Activated naive CD4-positive, alpha-beta T cell treated with Interleukin-2 at 50 U/mL for 16 hours (primary cell): ENCODE results near the gene MORN3.
"Not testable (repeated sequence)": the region's sequence is repeated elsewhere in the genome, so short reads cannot be mapped to it uniquely, and the experiment has no call there.

Source experiments
- DNase-seq: peaks from one replicate; pipeline ENCODE4 v3.0.0-alpha.2; 2020

The MORN3 gene

DNA sequence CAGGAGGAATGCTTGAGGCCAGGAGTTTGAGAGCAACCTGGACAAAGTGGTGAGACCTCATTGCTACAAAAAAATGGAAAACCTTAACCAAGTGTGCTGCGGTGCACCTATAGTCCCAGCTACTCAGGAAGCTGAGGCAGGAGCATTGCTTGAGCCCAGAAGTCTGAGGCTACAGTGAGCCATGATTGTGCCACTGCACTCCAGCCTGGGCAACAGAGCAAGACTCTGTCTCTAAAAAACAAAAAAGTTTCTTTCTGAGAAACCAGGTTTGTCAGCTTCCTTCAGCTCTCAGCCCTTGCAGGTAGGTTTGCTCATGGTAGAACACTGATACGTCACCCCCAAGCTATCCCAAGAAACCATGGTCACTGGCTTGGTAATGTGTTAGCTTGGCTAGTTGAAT, 20.0 kb upstream of the MORN3 start:
- DNase-seq = no peak

DNA sequence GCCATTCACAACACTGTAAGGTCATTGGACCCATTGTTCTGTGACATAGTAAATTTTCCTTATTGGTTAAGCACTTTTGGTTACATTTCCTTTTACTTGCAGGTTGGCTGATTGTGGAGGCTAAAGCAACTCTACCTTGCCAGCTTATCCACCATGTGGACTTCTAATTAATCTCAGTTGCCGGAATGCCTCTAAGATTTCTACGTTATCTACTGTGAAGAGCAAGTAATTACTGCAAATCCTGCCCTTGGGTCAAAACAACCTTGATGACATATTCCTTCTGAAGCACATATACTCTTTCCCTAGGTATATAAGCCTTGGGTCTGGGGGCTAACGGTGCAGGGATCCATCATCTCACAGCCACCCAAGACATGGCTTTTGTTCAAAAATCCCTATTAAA, 19.5 kb upstream of the MORN3 start:
- no peak for DNase-seq

DNA sequence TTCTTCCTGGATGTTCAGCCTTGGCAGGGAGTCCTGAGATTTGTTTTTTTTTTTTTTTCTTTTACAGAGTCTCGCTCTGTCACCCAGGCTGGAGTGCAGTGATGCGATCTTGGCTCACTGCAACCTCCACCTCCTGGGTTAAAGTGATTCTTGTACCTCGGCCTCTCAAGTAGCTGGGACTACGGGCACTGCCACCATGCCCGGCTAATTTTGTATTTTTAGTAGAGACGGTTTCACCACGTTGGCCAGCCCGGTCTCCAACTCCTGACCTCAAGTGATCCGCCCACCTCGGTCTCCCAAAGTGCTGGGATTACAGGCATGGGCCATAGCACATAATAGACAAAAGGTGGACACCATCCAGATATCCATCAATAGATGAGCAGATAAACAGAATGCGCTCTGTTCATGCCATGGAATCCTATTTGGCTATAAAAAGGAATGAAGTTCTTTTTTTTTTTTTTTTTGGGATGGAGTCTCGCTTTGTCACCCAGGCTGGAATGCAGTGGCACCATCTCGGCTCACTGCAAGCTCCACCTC, 10.3 kb upstream of the MORN3 start:
- DNase-seq = not testable (repeated sequence)

DNA sequence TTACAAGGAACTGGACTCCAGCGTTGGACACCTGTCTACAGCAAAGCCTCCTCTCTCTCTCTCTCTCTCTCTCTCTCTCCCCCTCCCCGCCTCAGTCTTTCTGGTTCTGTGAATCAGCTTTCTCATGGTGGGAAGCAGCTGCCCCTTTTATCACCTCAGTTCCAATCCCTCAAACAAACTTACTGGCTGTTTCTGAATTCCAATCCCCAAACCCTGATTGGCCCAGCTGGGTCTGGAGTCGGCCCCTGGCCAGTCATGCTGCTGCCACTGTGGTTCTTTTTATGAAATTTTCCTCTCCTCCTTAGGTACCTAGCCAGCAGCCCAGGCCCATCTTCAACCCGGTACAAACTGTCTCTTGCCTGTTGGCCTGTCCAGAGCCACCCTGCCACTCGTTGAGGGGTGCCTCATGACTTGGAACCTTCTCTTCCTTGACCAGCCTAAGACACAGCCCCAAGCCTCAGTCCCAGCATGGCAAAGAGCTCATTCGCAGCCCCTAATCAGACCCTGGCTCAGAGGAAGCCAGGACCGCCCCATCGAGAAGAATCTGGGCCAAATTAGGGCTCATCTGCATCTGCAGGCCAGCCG, 9.4 kb upstream of the MORN3 start:
- DNase-seq = no peak

DNA sequence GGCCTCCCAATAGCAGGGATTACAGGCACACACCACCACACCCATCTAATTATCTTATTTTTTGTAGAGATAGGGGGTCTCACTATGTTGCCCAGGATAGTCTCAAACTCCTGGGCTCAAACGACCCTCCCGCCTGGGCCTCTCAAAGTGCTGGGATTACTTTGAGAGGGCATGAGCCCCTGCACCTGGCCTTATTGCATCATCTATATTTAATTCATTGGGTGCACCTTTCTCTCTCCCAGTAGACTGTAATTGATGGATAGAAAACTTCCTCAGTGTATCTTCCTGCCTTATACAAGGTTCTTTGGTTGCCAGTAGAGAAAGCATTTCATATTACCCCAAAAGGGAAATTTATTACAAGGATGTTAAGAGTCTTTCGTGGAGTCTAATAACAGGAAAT, 8.9 kb upstream of the MORN3 start:
- DNase-seq = no peak

DNA sequence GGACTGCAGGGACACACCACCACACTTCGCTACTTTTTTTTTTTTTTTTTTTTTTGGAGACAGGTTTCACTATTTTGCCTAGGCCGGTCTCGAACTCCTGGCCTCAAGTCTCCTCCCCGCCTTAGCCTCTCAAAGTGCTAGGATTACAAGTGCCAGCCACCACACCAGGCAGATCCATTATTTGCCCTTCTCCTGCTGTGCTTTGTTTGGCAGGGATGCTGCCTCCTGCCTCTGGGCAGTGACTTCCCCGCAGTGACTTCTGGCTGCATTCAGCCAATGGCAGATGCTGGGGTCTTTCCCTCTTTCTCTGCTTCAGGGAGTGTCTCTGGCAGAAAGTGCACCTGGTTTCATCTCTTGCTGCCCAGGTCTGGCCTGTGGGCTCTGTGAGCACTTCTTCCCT, 6.7 kb upstream of the MORN3 start:
- no peak for DNase-seq

DNA sequence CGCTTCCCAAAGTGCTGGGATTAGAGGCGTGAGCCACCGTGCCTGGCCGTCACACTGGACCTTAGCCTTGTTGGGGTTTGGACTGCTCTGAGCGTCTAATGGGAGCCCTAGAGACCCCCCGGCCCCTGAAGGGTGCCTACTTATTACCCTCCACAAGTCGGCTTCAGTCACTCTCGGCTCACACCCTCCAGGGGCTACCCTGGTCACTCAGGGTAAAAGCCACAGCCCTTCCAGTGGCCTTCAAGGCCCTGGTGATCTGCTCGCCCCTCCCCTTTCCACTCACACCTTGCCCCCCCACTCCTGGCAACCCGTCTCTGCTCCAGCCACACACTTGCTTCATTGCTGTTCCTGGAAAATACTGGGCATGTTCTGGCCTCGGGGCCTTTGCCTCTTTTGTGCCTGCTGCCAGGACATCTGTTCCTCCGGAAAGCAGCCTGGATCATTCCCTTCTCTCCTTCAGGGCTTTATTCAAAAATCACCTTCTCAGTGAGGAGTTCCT, 3.6 kb upstream of the MORN3 start:
- DNase-seq = no peak

DNA sequence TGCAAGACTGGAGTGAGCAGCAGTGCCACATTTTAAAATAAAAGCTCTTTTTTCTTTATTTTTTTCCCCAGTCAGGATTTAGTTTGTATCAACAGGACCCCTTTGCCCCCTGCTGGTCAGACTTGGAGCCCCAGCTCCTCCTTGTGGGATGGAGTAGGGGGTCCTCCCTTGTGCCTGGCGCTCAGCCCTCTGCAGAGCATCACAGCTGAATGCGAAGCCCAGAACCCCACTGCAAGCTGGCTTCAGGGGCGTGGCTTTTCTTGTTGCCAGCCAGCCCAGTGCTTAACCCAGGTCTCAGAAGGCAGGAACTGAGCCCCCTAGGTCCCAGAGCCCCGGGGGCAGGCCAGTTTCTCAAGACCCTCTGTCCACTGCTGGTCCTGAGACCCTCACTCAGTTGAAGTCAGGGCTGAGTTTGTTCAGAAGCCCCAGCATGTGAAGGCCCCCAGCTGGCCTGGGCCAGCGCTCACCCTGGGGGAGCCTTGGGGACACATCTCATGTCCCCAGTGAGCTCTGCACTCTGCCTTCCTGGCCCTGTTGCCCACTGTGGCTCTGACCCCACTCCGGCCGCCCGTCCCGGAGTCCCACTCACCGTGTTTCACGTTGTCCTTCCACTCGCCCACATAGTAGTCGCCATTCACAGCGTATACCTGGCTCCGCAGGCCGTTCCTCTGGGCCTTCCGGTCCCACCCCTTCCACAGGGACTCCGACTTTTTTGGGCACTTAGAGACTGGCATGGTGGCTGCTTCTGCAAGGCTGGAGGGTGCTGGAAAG, 519 bp downstream of the MORN3 start:
- DNase-seq = peak; percentile 62

DNA sequence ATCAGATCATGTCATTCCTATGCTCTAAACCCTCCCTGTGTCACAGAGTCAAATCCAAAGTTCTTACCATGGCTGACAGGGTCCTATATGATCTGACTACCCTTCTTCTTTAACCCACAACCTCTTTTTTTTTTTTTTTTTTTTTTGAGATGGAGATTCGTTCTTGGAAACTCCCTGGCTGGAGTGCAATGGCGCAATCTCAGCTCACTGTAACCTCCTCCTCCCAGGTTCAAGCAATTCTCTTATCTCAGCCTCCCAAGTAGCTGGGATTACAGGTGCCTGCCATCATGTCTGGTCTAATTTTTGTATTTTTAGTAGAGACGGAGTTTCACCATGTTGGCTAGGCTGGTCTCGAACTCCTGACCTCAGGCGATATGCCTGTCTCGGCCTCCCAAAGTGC, 2.6 kb downstream of the MORN3 start:
- DNase-seq = not testable (repeated sequence)

DNA sequence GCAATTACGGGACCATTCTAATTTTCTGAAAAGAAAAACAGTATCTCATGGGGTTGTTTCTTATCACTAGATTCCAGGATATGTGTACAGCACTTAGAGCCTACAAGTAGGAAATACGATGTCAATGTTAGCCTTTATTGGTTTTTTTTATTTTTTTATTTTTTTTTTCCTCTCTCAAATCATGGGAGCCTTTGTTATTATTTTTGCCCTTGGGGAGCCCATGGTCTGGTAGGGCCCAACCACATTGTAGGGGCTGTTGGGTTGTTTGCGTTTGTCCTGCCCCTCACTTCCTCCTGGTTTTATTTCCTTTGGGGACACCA, 5.9 kb downstream of the MORN3 start:
- no peak for DNase-seq

DNA sequence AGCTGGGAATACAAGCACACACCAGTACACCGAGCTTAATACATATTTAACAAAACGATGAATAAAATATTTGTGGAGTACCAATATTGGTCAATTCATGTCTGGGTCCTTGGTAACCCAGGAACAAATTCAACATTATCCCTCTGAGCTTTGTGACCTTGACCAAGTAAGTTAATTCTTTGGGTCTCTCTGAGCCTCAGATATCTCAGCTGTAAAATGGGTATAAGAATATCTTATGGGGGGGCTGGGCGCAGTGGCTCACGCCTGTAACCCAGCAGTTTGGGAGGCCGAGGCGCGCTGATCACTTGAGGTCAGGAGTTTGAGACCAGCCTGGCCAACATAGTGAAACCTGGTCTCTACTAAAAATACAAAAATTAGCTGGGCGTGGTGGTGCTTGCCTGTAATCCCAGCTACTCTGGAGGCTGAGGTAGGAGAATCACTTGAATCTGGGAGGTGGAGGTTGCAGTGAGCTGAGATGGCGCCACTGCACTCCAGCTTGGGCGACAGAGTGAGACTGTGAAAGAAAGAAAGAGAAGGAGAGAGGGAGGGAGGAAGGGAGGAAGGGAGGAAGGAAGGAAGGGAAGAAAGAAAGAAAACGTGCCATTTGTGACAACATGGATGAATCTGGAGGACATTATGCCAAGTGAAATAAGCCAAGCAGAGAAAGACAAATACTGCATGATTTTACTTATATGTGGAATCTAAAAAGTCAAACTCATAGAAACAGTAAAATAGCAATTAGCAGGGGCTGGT, 7.9 kb downstream of the MORN3 start:
- DNase-seq = not testable (repeated sequence)

DNA sequence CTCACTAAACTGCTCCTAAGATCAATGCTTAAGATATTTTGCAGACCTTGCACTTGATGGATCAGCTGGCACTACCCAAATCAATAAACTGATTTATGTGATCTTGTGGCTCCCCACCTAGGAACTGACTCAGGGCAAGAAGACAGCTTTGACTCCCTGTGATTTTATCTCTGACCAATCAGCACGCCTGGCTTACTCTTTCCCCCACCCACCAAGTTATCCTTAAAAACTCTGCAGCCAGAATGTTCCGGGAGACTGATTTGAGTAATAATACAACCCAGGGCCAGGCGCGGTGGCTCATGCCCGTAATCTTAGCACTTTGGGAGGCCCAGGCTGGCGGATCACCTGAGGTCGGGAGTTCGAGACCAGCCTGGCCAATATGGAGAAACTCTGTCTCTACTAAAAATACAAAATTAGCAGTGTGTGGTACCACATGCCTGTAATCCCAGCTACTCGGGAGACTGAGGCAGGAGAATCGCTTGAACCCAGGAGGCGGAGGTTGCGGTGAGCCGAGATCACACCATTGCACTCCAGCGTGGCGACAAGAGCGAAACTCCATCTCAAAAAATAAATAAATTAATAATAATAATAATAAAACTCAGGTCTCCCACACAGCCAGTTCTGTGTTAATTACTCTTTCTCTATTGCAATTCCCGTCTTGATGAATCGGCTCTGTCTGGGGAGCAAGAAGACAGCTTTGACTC, 12.0 kb downstream of the MORN3 start:
- DNase-seq = peak; percentile 24

DNA sequence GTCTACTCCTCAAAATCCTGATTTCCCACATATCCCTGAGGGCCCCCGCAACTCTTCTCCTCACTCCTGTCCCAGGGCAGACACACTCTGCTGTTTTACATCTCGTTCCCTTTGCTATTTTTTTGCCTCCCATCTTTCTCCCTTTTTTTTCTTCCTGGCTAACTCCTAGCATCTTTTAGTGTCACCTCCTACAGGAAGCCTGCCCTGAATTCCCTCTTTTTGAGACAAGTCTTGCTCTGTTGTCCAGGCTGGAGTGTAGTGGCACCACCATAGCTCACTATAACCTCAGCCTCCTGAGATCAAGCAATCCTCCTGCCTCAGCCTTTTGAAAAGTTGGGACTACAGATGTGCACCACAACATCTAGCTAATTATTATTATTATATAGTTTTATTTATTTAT, 13.3 kb downstream of the MORN3 start:
- no peak for DNase-seq

DNA sequence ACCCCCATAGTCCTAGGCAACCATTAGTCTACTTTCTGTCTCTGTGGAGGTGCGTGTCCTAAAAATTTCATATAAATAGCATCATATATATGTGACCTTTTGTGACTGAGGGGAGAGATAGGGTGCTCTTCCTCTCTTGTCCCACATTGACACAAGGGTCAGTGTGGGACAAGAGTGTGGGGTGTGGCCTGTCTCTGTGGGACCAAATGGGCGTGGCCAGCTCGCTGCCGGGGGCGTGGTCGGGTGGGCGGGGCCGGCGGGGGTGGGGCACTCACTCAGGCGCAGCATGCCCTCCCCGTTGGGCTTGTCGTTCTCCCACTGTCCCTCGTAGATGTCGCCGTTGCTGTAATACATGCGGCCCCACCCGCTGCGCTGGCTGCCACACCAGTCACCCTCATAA, 15.5 kb downstream of the MORN3 start:
- DNase-seq = no peak

DNA sequence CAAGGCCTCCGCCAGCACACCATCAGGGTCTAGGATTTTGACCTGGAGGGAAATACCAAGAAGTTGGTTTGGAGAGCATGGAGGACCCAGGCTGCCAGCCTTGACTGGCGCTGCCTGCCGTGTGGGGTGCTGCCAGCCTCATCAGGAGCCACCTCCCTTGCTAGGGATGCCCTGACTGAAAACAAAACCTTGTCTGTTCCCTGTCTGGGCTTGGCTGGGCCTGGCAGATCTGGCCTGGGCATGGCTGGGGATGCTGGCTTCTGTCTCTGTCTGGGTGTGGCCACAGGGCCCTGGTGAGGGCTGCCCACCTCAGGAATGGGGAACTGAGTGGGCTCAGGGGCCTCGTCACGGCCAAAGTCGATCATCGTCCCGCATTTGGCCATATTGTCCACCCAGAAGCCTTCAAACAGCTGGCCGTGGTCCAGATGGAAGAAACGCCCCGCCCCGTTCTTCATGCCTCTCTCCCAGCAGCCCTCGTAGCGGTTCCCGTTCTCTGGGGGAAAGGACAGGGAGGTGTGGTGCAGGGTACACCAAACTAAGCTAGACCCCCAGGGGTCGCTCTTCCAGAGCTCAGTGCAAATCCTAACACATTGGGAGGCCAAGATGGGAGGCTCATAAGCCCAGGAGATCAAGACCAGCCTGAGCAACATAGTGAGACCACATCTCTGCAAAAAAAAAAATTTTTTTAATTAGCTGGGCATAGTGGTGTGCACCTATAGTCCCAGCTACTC, 16.5 kb downstream of the MORN3 start:
- no peak for DNase-seq

DNA sequence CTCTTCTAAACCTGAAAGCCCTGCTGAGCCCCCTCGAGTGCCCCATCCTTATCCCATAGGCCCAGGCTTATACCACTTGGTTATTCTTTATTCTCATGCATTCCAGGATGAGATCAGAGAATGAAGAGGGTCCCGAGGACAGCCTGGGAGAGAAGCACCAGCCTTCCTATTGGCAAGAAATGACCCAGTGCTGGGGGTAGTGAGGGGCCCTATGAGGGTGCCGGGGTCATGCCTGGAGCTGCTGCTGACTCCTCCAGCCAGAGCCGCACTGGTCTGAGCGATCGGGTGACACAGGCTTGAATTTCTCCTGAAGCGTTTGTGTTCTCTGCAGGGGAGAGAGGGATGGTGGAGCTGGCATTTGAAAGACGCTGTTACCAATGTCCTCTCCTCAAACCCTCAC, 18.1 kb downstream of the MORN3 start:
- no peak for DNase-seq

DNA sequence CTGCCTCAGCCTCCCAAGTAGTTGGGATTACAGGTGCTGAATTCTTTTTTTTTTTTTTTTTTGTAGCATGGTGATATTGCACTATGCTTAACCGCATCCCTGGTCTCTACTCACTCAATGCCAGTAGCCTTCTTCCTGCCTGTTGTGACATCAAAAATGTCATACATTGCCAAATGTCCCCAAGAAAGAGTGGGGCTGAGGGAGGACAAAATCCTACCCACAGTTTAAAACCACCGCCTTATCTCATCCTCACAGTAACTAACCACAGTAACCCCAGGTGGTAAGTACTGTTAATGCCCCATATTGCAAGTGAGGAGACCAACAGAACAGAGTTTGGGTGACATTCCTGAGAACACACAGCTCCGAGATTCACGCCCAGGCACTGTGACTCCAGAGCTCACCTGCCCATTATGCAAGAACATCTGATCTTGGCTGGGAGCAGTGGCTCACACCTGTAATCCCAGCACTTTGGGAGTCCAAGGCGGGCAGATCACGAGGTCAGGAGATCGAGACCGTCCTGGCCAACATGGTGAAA, 19.6 kb downstream of the MORN3 start:
- no peak for DNase-seq

DNA sequence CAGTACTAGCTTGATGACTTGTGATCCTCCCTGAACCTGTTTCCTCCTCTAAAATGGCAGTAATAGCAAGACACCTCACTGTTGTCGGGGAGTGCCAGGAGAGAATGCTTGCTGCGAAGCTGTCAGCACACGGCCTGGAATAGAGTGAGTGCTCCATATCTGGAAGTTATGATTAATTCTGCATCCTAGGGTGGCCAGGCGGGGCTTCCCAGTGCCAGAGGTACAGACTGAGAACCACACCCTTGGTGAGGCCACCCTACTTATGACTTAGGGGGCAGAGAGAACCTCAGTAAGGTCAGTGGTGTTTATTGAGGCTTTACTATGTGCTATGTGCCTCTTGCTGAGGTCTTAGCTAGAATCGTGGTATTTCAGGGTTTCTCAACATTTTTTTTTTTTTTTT, 20.1 kb downstream of the MORN3 start:
- DNase-seq = no peak

DNA sequence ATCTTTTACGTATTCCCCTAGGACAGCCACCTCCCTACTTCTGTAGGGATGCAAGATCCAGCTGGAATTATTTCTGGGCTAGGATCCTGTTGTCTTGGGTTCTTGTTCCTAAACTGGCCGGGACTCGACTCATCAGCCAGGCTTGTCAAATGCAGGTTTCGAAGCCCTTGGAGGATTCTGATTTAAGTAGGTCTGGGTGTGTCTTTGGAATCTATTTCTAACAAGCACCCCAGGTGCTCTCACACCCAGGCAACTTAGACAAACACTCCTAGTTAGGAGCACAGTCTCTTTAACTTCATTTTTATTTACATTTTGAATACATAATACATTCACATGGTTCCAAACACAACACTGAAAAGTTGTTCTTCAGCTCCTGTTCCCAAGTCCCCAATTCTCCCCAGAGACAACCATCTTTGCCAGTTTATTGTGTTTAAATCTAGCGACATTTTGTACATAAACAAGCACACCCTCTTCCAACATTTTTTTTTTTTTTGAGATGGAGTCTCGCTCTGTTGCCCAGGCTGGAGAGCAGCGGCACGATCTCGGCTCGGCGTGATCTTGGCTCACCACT, 20.9 kb downstream of the MORN3 start:
- no peak for DNase-seq

DNA sequence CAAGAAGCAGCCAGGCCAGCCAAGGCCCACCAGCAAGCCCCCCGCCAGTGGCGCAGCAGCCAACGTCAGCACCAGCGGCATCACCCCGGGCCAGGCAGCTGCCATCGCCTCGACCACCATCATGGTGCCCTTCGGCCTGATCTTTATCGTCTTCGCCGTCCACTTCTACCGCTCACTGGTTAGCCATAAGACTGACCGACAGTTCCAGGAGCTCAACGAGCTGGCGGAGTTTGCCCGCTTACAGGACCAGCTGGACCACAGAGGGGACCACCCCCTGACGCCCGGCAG, 28.2 kb downstream of the MORN3 start:
- DNase-seq = no peak

DNA sequence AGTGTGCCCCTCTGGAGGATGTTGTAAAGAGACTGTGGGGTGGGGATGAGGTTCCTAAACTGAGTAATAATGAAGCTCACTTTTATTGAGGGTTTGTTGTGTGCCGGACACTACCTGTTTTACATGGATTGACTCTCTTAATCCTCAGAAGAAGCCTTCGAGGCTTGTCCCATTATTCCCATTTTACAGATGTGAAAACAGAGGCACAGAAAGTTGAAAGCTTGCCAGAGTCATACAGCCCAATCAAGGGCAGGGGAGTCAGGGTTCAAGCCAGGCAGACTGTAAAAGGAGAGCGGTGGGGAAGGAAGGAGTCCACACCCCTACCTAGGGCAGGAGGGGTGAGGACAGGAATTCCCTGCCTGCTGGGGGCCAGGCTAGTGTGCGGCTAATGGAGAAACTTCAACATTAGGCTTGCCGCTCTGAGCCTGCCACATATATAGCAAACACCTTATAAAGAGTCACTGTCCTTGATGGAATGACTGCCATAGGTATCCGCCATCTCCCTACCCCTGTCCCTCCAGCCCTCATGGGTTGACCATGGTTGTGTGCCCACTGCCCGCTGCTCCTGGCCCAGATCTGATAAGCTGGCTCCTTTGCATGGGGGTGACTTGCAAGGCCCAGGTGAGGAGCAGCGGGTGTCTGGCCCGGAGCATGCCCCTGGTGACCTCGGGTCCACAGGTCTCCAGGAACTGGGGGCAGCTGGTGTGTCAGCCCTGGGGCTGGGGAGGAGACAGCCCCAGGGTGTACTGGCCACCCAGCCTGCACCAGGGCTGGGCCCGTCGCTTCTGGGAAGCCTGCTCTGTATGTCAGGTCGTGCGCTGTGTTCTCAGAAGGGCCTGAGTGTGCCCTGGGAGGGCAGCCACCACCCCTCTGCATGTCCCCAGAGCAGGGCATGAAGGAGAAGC, 30.9 kb downstream of the MORN3 start:
- DNase-seq = no peak
